PC-3 (cell line): Measurements from ENCODE around the gene CUTA. TPM values are rescaled to one million over a fixed set of nuclear protein-coding genes. Genes with fewer than 3 reads are reported as not detected.

ENCODE experiments used
- ATAC-seq: fragments of 200-7000 bp; cut with Tn5 transposase; 2 replicates; pipeline ENCODE4 v1.9.1; 2020; ENCODE audit warnings: mild to moderate bottlenecking, moderate library complexity
- BruUV-seq: library from RNA; stranded (reverse); fragments of 400-500 nt; replicated peaks from 2 replicates; lab custom pipeline; 2021; lab: Mats Ljungman, UMichigan
- CTCF ChIA-PET: fragments of 300-600 bp; sonication (Branson Sonifier 250); formaldehyde crosslinking; loops from one replicate; lab custom pipeline; 2022; ENCODE audit warnings: antibody characterized with exemption; lab: Charles Lee
- POLR2A ChIA-PET: fragments of 300-600 bp; sonication (Branson Sonifier 250); formaldehyde crosslinking; loops from one replicate; lab custom pipeline; 2022; ENCODE audit warnings: antibody characterized with exemption; ENCODE audit not compliant: unreplicated experiment; lab: Charles Lee
- DNase-seq: peaks from one replicate; pipeline ENCODE4 v3.0.0-alpha.2; 2015
- H2AFZ ChIP-seq: fragments of 300-600 bp; sonication (generic); 2 replicates; pipeline ENCODE4 v1.6.0; 2016; ENCODE audit warnings: antibody characterized with exemption, low read length
- H3F3A ChIP-seq: fragments of 300-600 bp; sonication (generic); one replicate; pipeline ENCODE4 v1.6.0; 2017; ENCODE audit warnings: antibody characterized with exemption, low read length, control low read depth, mild to moderate bottlenecking; ENCODE audit not compliant: unreplicated experiment
- H3K27ac ChIP-seq: fragments of 300-600 bp; sonication (generic); 2 replicates; pipeline ENCODE4 v1.5.1; 2016; ENCODE audit warnings: mild to moderate bottlenecking, low read length
- H3K27me3 ChIP-seq: fragments of 300-600 bp; sonication (generic); 2 replicates; pipeline ENCODE4 v1.6.1; 2016; ENCODE audit warnings: low read length, mixed read lengths
- H3K36me3 ChIP-seq: fragments of 300-600 bp; sonication (generic); 2 replicates; pipeline ENCODE4 v1.6.1; 2016; ENCODE audit warnings: low read depth, mixed run types, low read length, mixed read lengths
- H3K4me1 ChIP-seq: fragments of 300-600 bp; sonication (generic); 2 replicates; pipeline ENCODE4 v1.5.1; 2016; ENCODE audit warnings: low read length; ENCODE audit not compliant: insufficient read depth
- H3K4me2 ChIP-seq: fragments of 300-600 bp; sonication (generic); 2 replicates; pipeline ENCODE4 v1.6.0; 2016; ENCODE audit warnings: low read length
- H3K4me3 ChIP-seq: fragments of 300-600 bp; sonication (generic); 2 replicates; pipeline ENCODE4 v1.5.1; 2016; ENCODE audit warnings: mild to moderate bottlenecking, low read length, mixed read lengths
- H3K79me2 ChIP-seq: fragments of 300-600 bp; sonication (generic); 2 replicates; pipeline ENCODE4 v1.6.1; 2017; ENCODE audit warnings: low read length, mixed read lengths
- H3K9ac ChIP-seq: fragments of 300-600 bp; sonication (generic); 2 replicates; pipeline ENCODE4 v1.6.0; 2016; ENCODE audit warnings: mild to moderate bottlenecking, low read length
- H3K9me2 ChIP-seq: fragments of 300-600 bp; sonication (generic); replicated peaks from 2 replicates; pipeline ENCODE4 v1.6.1; 2016; ENCODE audit warnings: mixed run types, low read length, mixed read lengths
- H3K9me3 ChIP-seq: fragments of 300-600 bp; sonication (generic); 2 replicates; pipeline ENCODE4 v1.6.1; 2016; ENCODE audit warnings: low read length, mixed read lengths
- H4K20me1 ChIP-seq: fragments of 300-600 bp; sonication (generic); 2 replicates; pipeline ENCODE4 v1.6.1; 2016; ENCODE audit warnings: low read length, mixed read lengths
- EZH2 ChIP-seq: fragments of 300-600 bp; sonication (generic); IDR thresholded peaks from one replicate; pipeline ENCODE4 v1.6.1; 2017; ENCODE audit warnings: antibody characterized with exemption, mild to moderate bottlenecking, low read length; ENCODE audit not compliant: unreplicated experiment
- EZH2phosphoT487 ChIP-seq: fragments of 300-600 bp; sonication (generic); IDR thresholded peaks from 2 replicates; pipeline ENCODE4 v1.6.1; 2018; ENCODE audit warnings: mild to moderate bottlenecking, antibody characterized with exemption, low read length, borderline replicate concordance
- intact Hi-C: fragments of 100-400 bp; cut with micrococcal nuclease; formaldehyde crosslinking; loops from 2 replicates; pipeline ENCODE4 v1.9.0; 2023
- total RNA-seq: library from RNA; depleted of rRNA; stranded (reverse); fragments of >200 nt; gene quantifications from 2 replicates; pipeline ENCODE4 v1.2.3, GENCODE V29; 2014
- TF ChIP-seq, protein P1 (sequence below): fragments of 300-600 bp; sonication (generic); conservative IDR thresholded peaks from 2 replicates; pipeline ENCODE4 v1.5.1; 2017; ENCODE audit warnings: antibody characterized with exemption, low read depth, mild to moderate bottlenecking, low read length

CUTA gene
- total RNA-seq, 1 experiment from 2014 or later, result 242 TPM

DNA sequence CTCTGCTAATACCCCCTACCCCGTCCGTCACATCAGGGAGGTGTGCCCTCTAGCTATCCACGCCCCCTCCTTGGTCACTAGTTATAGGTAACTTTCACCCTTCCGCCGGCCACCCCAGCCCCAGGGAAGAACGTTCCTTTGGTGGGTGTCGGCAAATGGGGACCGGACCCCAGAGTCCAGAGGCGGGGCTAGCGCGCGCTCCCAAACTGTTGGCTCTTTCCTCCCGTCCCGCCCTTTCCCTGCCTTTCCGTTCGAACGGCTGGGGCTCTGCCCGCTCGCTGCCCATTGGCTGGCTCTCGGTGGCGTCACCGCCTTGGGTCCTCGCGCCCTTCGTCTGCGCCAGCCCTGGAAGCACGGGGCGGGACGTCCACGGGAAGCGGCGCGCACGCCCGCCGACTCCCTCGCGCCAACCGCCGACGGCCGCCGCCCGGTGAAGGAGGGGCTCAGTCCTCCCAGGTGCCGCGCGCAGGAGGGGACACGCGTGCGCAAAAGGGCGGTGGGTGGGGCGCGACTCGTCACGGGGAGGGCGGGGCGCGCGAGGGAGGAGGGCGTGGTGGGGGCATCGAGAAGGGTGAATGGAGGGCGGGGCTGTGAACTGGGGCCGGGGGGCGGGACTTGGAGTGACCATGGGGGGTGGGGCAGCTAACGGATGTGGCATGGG is 7.7 kb downstream of the CUTA start:
- Histone ChIP-seq H3K9ac (peak overlapping the region; percentile 80), H3K4me3 (peak overlapping the region; percentile 91), H3K9me3 (no peaks in the 10 kb centered on the region), H3K79me2 (peaks cover 9% of the 10 kb centered on the region), H2AFZ (peak overlapping the region; percentile 83), H3K4me1 (peaks cover 9% of the 10 kb centered on the region; the same call in 1 of the 2 replicates), H3K27ac (peak overlapping the region; percentile 71), H3K27me3 (no peaks in the 10 kb centered on the region), H3K36me3 (peaks cover 42% of the 10 kb centered on the region; the same call in 1 of the 2 replicates), H3K9me2 (no peaks in the 10 kb centered on the region), H3F3A (peaks cover 16% of the 10 kb centered on the region), H4K20me1 (no peaks in the 10 kb centered on the region), H3K4me2 (peak overlapping the region; percentile 80)
- no TSS peak for BruUV-seq
- ATAC-seq (peak; percentile 93), DNase-seq (peak; percentile 98)
- POLR2A ChIA-PET, result interaction anchor here (0.6 kb wide), 1 partner anchor 1847 kb away, joined by 3 read pairs; no protein-coding TSS in a partner anchor
- intact Hi-C loops, result loop anchor here (1.0 to 10.0 kb wide), 3 partner anchors 8 to 205 kb away; partner anchors contain the start of genes CUTA, HSD17B8, KIFC1 and RING1
- TF ChIP-seq, protein P1, sequence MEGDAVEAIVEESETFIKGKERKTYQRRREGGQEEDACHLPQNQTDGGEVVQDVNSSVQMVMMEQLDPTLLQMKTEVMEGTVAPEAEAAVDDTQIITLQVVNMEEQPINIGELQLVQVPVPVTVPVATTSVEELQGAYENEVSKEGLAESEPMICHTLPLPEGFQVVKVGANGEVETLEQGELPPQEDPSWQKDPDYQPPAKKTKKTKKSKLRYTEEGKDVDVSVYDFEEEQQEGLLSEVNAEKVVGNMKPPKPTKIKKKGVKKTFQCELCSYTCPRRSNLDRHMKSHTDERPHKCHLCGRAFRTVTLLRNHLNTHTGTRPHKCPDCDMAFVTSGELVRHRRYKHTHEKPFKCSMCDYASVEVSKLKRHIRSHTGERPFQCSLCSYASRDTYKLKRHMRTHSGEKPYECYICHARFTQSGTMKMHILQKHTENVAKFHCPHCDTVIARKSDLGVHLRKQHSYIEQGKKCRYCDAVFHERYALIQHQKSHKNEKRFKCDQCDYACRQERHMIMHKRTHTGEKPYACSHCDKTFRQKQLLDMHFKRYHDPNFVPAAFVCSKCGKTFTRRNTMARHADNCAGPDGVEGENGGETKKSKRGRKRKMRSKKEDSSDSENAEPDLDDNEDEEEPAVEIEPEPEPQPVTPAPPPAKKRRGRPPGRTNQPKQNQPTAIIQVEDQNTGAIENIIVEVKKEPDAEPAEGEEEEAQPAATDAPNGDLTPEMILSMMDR, result no peak
- no peak for TF ChIP-seq EZH2phosphoT487
- TF ChIP-seq EZH2, result no peak
- CTCF ChIA-PET, result interaction anchor here (0.5 to 0.6 kb wide), 3 partner anchors 20 to 395 kb away, joined by 3 to 4 read pairs (median 4); no protein-coding TSS in a partner anchor

DNA sequence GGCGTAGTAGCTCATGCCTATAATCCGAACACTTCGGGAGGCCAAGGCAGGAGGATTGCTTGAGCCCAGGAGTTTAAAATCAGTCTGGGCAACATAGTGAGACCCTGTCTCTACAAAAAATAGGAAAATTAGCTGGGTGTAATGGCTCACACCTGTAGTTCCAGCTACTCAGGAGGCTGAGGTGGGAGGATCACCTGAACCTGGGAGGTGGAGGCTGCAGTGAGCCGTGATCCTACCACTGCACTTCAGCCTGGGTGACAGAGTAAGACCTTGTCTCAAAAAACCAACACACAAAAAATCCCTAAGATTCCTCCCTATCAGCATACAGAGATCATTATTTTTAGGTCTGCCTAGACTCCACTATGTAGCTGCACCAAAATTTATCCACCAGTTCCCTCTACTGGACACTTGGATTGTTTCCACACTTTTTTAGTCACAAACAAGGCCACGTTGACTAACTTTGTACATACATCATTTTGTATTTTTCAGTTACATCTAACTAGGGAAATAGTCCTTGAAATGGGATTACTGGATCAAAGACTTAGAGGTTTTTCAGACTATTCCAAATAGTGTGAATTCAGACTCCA is 10.7 kb downstream of the CUTA start:
- H3F3A ChIP-seq, result peaks cover 16% of the 10 kb centered on the region
- no peak for TF ChIP-seq EZH2phosphoT487
- TF ChIP-seq, protein P1, result peak; percentile 59
- no peak for TF ChIP-seq EZH2
- peaks cover 56% of the 10 kb centered on the region for H3K36me3 ChIP-seq
- H4K20me1 ChIP-seq, result no peaks in the 10 kb centered on the region
- CTCF ChIA-PET, result no interaction called here
- peaks cover 9% of the 10 kb centered on the region; the same call in 1 of the 2 replicates for H3K4me1 ChIP-seq
- H3K4me2 ChIP-seq, result no peak overlapping the region
- POLR2A ChIA-PET, result no interaction called here
- ATAC-seq (no peak), DNase-seq (peak; percentile 48)
- no peaks in the 10 kb centered on the region for H3K9me3 ChIP-seq
- intact Hi-C loops, result loop anchor here (5.0 kb wide), 1 partner anchor 110 kb away; the partner anchor contains the start of gene RGL2
- peaks cover 8% of the 10 kb centered on the region for H3K79me2 ChIP-seq
- no peak overlapping the region for H2AFZ ChIP-seq
- H3K4me3 ChIP-seq, result no peak overlapping the region
- H3K27ac ChIP-seq, result no peak overlapping the region
- H3K9ac ChIP-seq, result no peak overlapping the region
- H3K27me3 ChIP-seq, result no peaks in the 10 kb centered on the region
- no TSS peak for BruUV-seq
- H3K9me2 ChIP-seq, result no peaks in the 10 kb centered on the region
